ENCODE results near the gene TFPT.
A peak's percentile ranks its signal among the peaks of the same experiment; 100 is the strongest.
"Not testable (repeated sequence)": the region's sequence is repeated elsewhere in the genome, so short reads cannot be mapped to it uniquely, and the experiment has no call there.

Gene TFPT

DNA sequence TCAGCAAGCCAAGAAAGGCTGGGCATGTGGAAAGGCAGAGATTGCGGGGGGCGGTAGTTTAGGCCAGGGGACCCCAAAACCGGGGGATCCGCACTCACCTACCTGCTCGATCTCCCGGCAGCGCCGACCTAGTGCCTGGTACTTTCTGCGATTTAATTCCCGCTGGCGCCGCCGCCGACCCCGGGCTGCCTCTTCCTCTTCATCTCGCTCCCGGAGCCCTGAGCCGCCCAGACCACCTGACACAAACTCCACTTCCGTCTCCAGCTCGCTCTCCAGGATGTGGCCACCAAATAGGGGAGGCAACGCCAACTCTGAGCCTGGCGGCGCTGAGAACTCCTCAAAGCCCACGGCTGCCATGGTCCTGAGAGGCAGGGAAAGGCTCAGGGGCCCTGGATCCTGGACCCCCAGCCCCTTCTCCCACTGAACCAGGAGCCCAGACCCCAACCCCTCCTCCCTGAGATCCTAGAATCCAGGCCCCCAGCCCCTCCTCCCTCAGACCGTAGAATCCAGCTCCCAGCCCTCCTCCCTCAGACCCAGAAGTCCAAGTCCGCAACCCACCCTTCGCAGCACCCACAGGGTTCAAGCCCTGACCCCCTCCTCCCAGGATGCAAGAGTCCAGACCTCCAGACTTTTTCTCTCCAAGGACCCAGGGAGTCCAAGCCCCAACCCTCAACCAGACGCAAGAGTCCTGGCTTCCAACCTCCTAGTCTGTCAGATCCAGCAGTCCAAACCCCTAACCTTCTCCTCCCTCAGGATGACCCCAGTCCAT is 933 bp downstream of the TFPT start:
- peak; percentile 64 for DNase-seq

GRCh38 chr19:54109651-54110050 is 5.8 kb downstream of the TFPT start:
- no peak for DNase-seq

DNA sequence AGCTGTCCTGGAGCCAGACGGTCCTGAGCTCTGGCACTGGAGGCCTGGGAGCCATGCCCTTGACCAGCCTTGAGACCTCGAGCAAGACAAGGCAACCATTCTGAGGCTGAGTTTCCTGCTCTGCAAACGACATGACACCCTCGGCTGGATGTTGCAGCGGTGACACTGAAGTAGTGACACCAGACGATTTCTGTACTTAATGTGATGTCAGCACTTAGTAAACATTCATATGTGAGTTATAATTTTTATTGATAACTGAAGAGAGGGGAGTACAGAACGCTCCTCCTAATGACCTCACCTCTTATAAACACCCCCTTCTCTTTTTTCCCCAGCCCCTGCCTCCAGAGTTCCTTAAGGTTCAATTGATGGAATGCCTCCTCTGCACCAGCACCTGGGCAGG is 7.0 kb downstream of the TFPT start:
- DNase-seq: no peak

- DNase-seq: no peak
These were observed 7.5 kb downstream of the TFPT start for GRCh38 chr19:54107876-54108490.

- no peak for DNase-seq
These were observed 8.7 kb downstream of the TFPT start for GRCh38 chr19:54106716-54107115.

GRCh38 chr19:54105796-54106195 is 9.7 kb downstream of the TFPT start:
- DNase-seq: no peak

GRCh38 chr19:54104998-54105715 is 10.3 kb downstream of the TFPT start:
- no peak for DNase-seq

DNA sequence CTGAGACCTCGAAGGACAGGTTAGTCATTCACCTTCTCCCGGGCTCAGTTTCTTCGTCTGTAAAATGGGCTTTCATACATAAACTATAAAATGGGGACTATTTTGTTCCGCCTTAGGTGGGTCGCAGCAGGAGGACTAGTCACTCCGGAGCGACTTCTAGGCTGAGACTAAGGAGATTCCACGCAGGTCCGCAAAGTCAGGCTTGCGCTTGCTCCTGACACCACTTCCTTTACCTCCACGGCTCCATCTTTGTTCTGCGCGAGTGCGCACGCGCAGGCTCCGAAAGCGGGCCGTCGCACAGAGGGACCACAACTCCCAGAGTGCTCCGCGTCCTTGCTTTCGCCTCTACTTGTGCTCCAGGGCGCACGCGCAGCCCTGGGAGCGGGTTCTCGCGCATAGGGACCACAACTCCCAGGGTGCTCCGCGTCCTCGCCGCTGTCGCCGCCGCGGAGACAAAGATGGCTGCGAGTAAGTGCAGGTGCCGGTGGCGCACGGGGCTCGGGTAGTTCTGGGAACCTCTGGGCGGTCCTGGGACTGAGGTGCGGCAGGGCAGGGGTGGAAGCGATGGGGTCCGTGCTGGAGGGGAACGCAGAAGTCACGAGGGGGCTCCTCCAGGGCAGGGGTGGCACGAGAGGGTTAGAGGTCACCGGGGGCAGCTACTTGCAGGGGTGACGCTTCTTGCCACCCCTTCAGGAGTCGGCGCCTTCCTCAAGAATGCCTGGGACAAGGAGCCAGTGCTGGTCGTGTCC is 12.9 kb downstream of the TFPT start, which contains the start of gene NDUFA3:
Gene NDUFA3 (plus strand): TSS at position 435 of the 749 bp plus-strand sequence. CDS start 24 bp downstream, at position 459.
- peak; percentile 98 for DNase-seq

GRCh38 chr19:54100561-54100960 is 14.9 kb downstream of the TFPT start, which contains the start of gene OSCAR:
Gene OSCAR (minus strand): TSS chr19:54100803. CDS start chr19:54100792, 11 bp downstream.
- no peak for DNase-seq

DNA sequence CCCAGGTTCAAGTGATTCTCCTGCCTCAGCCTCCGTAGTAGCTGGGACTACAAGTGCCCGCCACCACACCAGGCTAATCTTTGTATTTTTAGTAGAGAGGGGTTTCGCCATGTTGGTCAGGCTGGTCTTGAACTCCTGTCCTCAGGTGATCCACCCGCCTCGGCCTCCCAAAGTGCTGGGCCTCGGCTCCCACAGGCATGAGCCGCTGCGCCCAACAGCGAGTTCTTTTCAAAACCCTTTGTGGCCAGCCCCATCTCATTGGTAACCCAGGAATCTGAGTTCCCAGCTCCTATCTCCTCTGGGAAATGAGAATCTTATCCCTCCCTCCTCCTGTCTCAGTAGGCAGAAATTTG is 15.6 kb downstream of the TFPT start:
- not testable (repeated sequence) for DNase-seq

GRCh38 chr19:54099190-54099902 is 16.1 kb downstream of the TFPT start:
- no peak for DNase-seq

- peak; percentile 33 for DNase-seq
These were observed 18.8 kb downstream of the TFPT start for GRCh38 chr19:54096617-54097106.

DNA sequence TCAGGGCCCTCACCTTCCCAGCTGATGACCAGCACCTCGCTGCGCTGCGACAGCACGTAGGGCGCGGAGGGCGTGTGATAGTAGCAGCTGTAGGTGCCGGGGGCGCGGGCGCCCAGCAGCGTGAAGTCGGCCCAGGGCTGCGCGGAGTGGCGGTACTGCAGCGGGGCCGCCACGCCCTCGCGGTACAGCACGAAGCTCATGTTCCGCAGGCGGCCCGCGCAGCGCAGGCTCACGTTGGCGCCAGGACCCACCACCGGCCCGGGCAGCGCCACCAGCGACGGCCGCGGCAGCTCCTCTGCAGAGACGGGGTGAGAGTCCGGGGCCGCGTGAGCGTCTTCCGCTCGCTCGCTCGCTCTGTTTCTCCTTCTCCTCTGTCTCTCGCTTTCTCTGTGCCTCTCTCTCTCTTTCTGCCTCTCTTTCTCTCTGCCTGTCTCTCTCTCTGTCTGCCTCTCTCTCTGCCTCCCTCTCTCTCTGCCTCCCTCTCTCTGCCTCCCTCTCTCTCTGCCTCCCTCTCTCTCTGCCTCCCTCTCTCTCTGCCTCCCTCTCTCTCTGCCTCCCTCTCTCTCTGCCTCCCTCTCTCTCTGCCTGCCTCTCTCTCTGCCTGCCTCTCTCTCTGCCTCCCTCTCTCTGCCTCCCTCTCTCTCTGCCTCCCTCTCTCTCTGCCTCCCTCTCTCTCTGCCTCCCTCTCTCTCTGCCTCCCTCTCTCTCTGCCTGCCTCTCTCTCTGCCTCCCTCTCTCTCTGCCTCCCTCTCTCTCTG is 19.4 kb downstream of the TFPT start:
- peak; percentile 69 for DNase-seq

DNA sequence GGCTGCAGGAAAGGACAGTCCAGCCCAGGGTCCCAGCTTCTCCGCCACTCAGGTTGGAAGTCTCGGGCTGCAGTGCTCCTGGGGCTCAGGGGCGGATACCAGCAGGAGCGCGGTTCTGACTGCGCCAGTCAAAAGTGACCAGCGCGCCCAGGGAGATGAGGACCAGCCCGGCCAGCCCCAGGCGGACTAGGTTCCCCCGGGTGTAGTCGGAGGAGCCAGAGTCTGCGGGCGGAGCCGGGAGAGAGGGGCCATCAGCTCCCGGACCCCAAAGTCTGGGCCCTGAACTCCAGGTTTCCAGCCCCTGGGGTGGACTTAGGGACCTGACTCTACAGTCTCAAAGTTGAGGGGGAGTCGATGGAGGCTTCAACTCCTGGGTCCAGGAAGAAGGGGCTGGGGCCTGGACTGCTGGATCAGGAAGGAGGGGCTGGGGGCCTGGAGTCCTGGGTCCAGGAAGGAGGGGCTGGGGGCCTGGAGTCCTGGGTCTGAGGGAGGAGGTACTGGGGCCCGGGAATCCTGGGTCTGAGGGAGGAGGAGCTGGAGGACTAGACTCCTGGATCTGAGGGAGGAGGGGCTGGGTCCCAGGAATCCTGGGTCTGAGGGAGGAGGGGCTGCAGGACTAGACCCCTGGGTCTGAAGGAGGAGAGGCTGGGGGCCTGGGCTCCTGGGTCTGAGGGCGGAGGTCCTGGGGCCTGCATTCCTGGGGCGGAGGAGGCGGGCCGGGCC is 20.2 kb downstream of the TFPT start:
- no peak for DNase-seq

GRCh38 chr19:54094426-54095000 is 20.9 kb downstream of the TFPT start:
- no peak for DNase-seq

DNA sequence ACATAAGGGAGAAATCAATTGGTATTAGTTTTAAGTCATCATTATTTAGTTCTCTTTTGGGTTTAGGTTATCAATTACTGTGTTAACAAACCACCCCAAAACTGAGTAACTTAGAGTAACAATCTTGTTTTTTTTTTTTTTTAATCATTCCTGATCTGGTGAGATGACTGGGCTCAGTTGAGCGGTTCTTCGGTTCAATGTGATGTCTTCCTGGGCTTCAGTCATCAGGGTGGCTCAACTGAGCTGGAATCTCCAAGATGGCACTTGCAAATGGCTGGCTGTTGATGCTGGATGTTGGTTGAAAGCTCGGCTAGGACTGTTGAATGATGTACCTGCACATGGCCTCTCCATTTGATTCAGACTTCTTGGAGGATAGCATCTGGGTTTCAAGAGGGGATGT is 31.0 kb downstream of the TFPT start:
- no peak for DNase-seq

DNA sequence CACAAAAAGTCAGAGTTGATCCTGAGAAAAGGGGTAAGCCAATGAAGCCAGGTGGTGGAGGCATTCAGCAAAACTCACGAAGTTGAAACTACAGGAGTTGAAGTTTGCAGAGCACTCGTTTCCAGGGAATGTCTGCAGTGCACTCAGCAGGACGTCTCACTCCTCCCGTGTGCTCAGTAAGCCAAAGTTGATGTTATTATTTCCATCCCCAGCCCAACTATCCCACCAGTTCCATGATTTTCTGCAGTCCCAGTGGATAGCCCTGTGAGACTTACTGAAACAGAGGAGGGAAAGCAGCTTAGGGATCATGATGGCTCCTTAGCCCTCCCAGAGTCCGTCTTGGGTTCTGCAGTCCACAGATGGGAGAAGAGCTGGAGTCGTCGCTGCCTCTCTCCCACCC is 34.4 kb downstream of the TFPT start, which contains the start of gene TARM1:
Gene TARM1 (minus strand): TSS at position 334 of the 400 bp plus-strand sequence. CDS start 25 bp downstream, at position 309.
- DNase-seq: no peak

GRCh38 chr19:54077334-54077733 is 38.1 kb downstream of the TFPT start:
- DNase-seq: no peak

GRCh38 chr19:54074851-54075250 is 40.6 kb downstream of the TFPT start:
- DNase-seq: no peak

DNA sequence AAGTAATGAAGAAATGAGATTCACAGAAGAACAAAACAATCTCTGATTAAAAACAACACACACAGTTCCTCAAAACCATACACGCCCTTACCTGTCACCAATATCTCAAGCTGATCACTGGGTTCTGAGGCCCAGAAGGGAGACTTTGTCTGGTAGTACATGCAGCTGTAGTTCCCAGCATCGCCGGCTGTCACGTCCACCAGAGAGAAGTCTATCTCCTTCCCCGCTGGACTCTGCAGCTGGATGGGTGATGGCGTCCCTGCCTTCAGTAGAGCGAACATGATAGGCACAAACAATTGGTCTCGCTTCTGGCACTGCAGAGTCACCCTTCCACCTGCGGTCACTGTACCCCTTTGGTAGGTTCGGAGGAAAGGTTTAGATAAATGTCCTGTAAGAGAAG is 41.6 kb downstream of the TFPT start:
- DNase-seq: no peak
